OCI-M1 (cell line): ENCODE measurements around the gene NR5A1.
A peak's percentile ranks its signal among the peaks of the same experiment; 100 is the strongest.

Experiments used
- DNase-seq: peaks from one replicate; lab custom pipeline; 2025; lab: John Stamatoyannopoulos, UW

The NR5A1 gene

GRCh38 chr9:124514125-124514524, 6.9 kb upstream of the NR5A1 start:
- no peak for DNase-seq

- DNase-seq, result peak; percentile 13
These were observed 6.3 kb upstream of the NR5A1 start for GRCh38 chr9:124513376-124513994.

GRCh38 chr9:124512806-124513204, 5.6 kb upstream of the NR5A1 start:
- DNase-seq, result no peak

- peak; percentile 68 for DNase-seq
These were observed 4.9 kb upstream of the NR5A1 start for GRCh38 chr9:124511891-124512805.

- DNase-seq, result peak; percentile 21
These were observed 4.2 kb upstream of the NR5A1 start for GRCh38 chr9:124511426-124511840.

- no peak for DNase-seq
These were observed 3.6 kb upstream of the NR5A1 start for GRCh38 chr9:124510650-124511425.

GRCh38 chr9:124507880-124508423, 753 bp upstream of the NR5A1 start:
- DNase-seq, result no peak

GRCh38 chr9:124506433-124506832, 766 bp downstream of the NR5A1 start:
- no peak for DNase-seq

GRCh38 chr9:124505901-124506346, 1.3 kb downstream of the NR5A1 start:
- DNase-seq, result no peak

- DNase-seq, result no peak
These were observed 1.9 kb downstream of the NR5A1 start for GRCh38 chr9:124505006-124505900.

- no peak for DNase-seq
These were observed 2.6 kb downstream of the NR5A1 start for GRCh38 chr9:124504530-124505005.

- no peak for DNase-seq
These were observed 3.3 kb downstream of the NR5A1 start for GRCh38 chr9:124503713-124504529.

- DNase-seq, result no peak
These were observed 4.2 kb downstream of the NR5A1 start for GRCh38 chr9:124502711-124503702.

GRCh38 chr9:124501771-124502320, 5.4 kb downstream of the NR5A1 start:
- no peak for DNase-seq

- no peak for DNase-seq
These were observed 6.2 kb downstream of the NR5A1 start for GRCh38 chr9:124500796-124501611.

GRCh38 chr9:124500028-124500795, 7.0 kb downstream of the NR5A1 start:
- no peak for DNase-seq

- no peak for DNase-seq
These were observed 8.0 kb downstream of the NR5A1 start for GRCh38 chr9:124499216-124499615.
